Measurements from ENCODE around the gene CEP85L. TPM values are rescaled to one million over a fixed set of nuclear protein-coding genes. Genes with fewer than 3 reads are reported as not detected.

The CEP85L gene
- total and polyA plus RNA-seq, 2 of the 13 experiments (the other 11 are each of a cell fraction or from before 2014, with no cell fraction given): 0.44 to 1.7 TPM

DNA sequence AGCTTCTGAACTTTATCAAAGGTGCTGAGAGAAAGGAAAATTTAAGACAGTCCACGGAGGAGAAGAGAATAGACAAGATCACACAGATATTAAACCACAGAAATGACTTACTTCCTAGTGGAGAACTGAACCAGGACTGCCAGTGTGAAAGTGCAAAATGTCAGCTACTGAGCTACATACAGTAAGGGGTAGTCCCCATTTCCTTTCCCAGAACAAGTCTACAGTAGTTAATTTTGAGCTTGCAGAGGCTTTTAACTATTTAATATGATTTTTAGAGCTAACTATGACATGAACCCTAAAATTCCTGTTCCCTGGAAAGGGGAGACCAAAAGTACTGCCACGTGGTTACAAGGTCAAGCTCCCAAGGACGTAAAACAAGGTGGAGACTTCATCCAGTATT lies 45.1 kb downstream of the CEP85L start:
- DNase-seq (ENCODE audit: low spot score) (no peak), ATAC-seq (no peak), FAIRE-seq (no peak)
- H3K79me2 ChIP-seq (ENCODE audit: insufficient read depth, low read length): no peaks in the 10 kb centered on the region
- H2AFZ ChIP-seq (ENCODE audit: low read length): no peak overlapping the region
- 0 out of 5 replicates have a peak, but pooled peaks cover 0 to 7% of the 10 kb centered on the region in 2 experiments for H3K27me3 ChIP-seq (ENCODE audit: control insufficient read depth in 1 of 2, insufficient read depth in 2 of 2, low read length in 2 of 2)
- no peak overlapping the region for H3K9ac ChIP-seq (ENCODE audit: insufficient read depth, low read depth, low read length)
- H3K9me3 ChIP-seq (ENCODE audit: low read length): 0 out of 2 replicates have a peak, but pooled peaks cover 4% of the 10 kb centered on the region
- no TSS peak for BruUV-seq (replicated peaks)
- no peak overlapping the region for H3K4me2 ChIP-seq (ENCODE audit: low read depth, low read length)
- WGBS (ENCODE audit: low lambda C conversion rate): 5% methylated on average over 3 of the region's 3 CpGs
- no peaks in the 10 kb centered on the region for H4K20me1 ChIP-seq (ENCODE audit: insufficient read depth, low read length)
- intact Hi-C loops (cut with micrococcal nuclease; ENCODE audit: unreplicated experiment): no loop called here
- ChIA-PET CTCF (ENCODE audit: low intra/inter-chr PET ratio, low total read pairs) (no interaction called here), POLR2A (no interaction called here)
- in situ Hi-C loops (cut with HindIII; ENCODE audit: extremely low pct_ligation_motif_present, low pct_unique_long_range_greater_than_20kb): no loop called here
- H3K36me3 ChIP-seq (replicated peaks in 1 of 2; ENCODE audit: control insufficient read depth in 1 of 2, insufficient read depth in 2 of 2, low read length in 2 of 2): no peaks in the 10 kb centered on the region
- no peak overlapping the region for H3K4me3 ChIP-seq (replicated peaks in 1 of 3; ENCODE audit: insufficient read depth in 1 of 3, low read depth in 2 of 3, low read length in 3 of 3)
- H3K27ac ChIP-seq (ENCODE audit: extremely low read length, insufficient read depth, low read length): no peak overlapping the region
- no peaks in the 10 kb centered on the region for H3K4me1 ChIP-seq (ENCODE audit: insufficient read depth, low read length)
- TF ChIP-seq NFYB (CRISPR knock-in tag; IDR thresholded peaks at IDR 0.05) (no peak), ARHGAP35 (CRISPR knock-in tag; IDR thresholded peaks at IDR 0.05; ENCODE audit: borderline replicate concordance) (no peak), NR2F6 (IDR thresholded peaks at IDR 0.05) (no peak), NR2F6 (CRISPR knock-in tag; IDR thresholded peaks at IDR 0.05) (no peak), IRF2 (CRISPR knock-in tag; IDR thresholded peaks at IDR 0.05) (no peak), ZNF17 (CRISPR knock-in tag; IDR thresholded peaks at IDR 0.05) (no peak), CBX2 (IDR thresholded peaks at IDR 0.05; ENCODE audit: low read depth, low read length) (no peak), CBX2 (CRISPR knock-in tag; IDR thresholded peaks at IDR 0.05; ENCODE audit: low read depth) (no peak), GTF3A (CRISPR knock-in tag; conservative IDR thresholded peaks at IDR 0.05) (no peak), ZNF333 (CRISPR knock-in tag; IDR thresholded peaks at IDR 0.05; ENCODE audit: borderline replicate concordance) (no peak), MTF2 (CRISPR knock-in tag; IDR thresholded peaks at IDR 0.05; ENCODE audit: borderline replicate concordance) (no peak), ZNF720 (CRISPR knock-in tag; IDR thresholded peaks at IDR 0.05) (no peak)
- TF ChIP-seq, protein P1, sequence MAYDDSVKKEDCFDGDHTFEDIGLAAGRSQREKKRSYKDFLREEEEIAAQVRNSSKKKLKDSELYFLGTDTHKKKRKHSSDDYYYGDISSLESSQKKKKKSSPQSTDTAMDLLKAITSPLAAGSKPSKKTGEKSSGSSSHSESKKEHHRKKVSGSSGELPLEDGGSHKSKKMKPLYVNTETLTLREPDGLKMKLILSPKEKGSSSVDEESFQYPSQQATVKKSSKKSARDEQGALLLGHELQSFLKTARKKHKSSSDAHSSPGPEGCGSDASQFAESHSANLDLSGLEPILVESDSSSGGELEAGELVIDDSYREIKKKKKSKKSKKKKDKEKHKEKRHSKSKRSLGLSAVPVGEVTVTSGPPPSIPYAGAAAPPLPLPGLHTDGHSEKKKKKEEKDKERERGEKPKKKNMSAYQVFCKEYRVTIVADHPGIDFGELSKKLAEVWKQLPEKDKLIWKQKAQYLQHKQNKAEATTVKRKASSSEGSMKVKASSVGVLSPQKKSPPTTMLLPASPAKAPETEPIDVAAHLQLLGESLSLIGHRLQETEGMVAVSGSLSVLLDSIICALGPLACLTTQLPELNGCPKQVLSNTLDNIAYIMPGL (CRISPR knock-in tag; IDR thresholded peaks at IDR 0.05; ENCODE audit: borderline replicate concordance in 1 of 2, low read depth in 1 of 2): no peak

Data from HepG2 (cell line).